Right lobe of liver (tissue), 6 donors: Measurements from ENCODE around the gene C1orf216. TPM values are rescaled to one million over a fixed set of nuclear protein-coding genes. Genes with fewer than 3 reads are reported as not detected.

ENCODE experiments used
- ATAC-seq, 4 donors: fragments of 200-7000 bp; cut with Tn5 transposase; one replicate each; pipeline ENCODE4 v1.9.1; 2020; ENCODE audit warnings: mild to moderate bottlenecking in 4 of 4, moderate library complexity in 4 of 4
- DNase-seq, 3 donors: peaks; one replicate each; pipeline ENCODE4 v3.0.0-alpha.2; 2020
- H3K27ac ChIP-seq, 3 donors: fragments of 200-600 bp; one replicate each; pipeline ENCODE4 v1.8.0; 2022
- H3K27me3 ChIP-seq, 2 donors: fragments of 200-600 bp; one replicate each; pipeline ENCODE4 v1.8.0; 2022
- H3K36me3 ChIP-seq, 4 donors: fragments of 200-600 bp; sonication (generic) in 1 of 4; one replicate each; pipeline versions ENCODE4 v1.5.1 to v1.8.0; 2017 to 2022; ENCODE audit warnings: control low read depth in 1 of 4
- H3K4me1 ChIP-seq, 4 donors: fragments of 200-600 bp; sonication (generic) in 1 of 4; one replicate each; pipeline versions ENCODE4 v1.5.1 to v1.8.0; 2017 to 2022; ENCODE audit warnings: control low read depth in 1 of 4
- H3K4me3 ChIP-seq, 3 donors: fragments of 200-600 bp; one replicate each; pipeline ENCODE4 v1.8.0; 2022
- H3K9me3 ChIP-seq, 4 donors: fragments of 200-600 bp; sonication (generic) in 1 of 4; one replicate each; pipeline versions ENCODE4 v1.5.1 to v1.8.0; 2017 to 2022; ENCODE audit warnings: control low read depth in 1 of 4
- POLR2A ChIP-seq: fragments of 450-650 bp; IDR thresholded peaks from one replicate; pipeline ENCODE4 v1.6.1; 2017; ENCODE audit warnings: antibody characterized with exemption, mild to moderate bottlenecking
- WGBS: methylation state at CpG from one replicate; pipeline ENCODE4 v1.1.6; 2018; ENCODE audit warnings: low coverage, low lambda C conversion rate; ENCODE audit not compliant: insufficient coverage; ENCODE audit errors: missing lambda C conversion rate; 5-methylcytosine and 5-hydroxymethylcytosine counted together
- intact Hi-C, 2 donors: fragments of 100-400 bp; cut with DNase I; formaldehyde crosslinking; loops; one replicate each; pipeline versions ENCODE4 v1.11.2 to v1.14.1; 2022
- long read RNA-seq: library from polyadenylated mRNA; unstranded; transcript quantifications from one replicate; pipeline ENCODE4 v2.0.0, GENCODE V29; 2019
- total RNA-seq, 6 experiments: library from RNA; depleted of rRNA in 2 of 6; stranded (reverse); fragments of >200 nt in 2 of 6; fragmentation: NEBNext Ultra II Directional in 3 of 6; extraction: Animal tissue kit (Norgen Biotek cat#: 25700) in 3 of 6; gene quantifications; one replicate each; pipeline versions ENCODE4 v1.1.0 to v1.2.4, GENCODE V29; 2016 to 2023
- TF ChIP-seq, protein P1 (sequence below), 4 donors: fragments of 200-600 bp in 3 of 4; fragments of 450-650 bp in 1 of 4; IDR thresholded peaks; one replicate each; pipeline versions ENCODE4 v1.5.1 to v1.8.0; 2016 to 2022; ENCODE audit warnings: antibody characterized with exemption in 4 of 4, mild to moderate bottlenecking in 2 of 4
- donor health status: DM: no; HTN: yes; CAD: no.
- donor health status: DM: no; HTN: no; CAD: no.
- donor health status: DM: no; HTN: no; CAD: no.
- donor health status: DM: no; HTN: yes; CAD: no.
- donor health status: DM: no; HTN: yes; CAD: no.

The C1orf216 gene, protein sequence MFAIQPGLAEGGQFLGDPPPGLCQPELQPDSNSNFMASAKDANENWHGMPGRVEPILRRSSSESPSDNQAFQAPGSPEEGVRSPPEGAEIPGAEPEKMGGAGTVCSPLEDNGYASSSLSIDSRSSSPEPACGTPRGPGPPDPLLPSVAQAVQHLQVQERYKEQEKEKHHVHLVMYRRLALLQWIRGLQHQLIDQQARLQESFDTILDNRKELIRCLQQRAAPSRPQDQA
- total RNA-seq = 1 to 10 TPM; 2.2 to 4.2 (median 3.6) TPM
- long read RNA-seq = 0 reads

DNA sequence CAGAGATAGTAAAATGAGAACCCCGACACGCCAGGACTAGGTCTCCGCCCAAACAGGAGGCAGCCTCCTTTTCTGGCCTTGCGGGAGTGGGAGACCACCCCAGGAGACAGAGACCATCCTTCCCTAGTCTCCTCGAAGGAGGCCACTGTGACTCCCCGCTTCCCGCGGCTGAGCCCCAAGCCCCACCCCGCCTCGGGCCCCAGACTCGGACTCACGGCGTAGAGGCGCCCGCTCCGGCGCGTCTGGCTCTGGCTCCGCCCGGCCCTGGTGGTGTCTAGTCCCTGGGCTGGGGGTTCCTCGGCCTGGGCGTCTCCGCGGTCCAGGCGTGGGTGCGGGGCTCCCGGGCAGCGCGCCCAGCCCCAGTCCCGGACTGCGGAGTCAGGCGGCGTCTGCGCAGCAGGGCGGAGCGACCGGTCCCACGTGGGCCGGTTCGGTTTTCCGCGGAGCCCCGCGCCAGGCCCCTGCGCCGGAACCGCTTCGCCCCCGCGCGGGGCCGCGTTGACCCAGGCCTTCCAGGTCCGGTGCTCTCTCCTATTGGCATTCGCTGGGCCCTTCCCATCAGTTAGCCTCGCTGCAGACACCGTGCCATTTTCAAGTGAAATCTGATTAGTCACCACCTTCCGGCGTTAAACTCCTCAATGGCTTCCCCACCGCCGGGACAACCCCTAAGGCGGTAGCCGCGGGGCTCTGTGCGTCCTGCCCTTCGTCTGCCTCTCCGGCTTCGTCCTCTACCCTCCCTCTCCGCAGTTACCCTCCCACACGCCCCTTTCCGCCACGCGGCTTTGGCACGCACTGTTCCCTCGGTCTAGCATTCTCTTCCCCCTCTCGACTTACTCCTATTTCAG, at the start of gene C1orf216:
Gene C1orf216 (minus strand): TSS at position 393 of the 845 bp plus-strand sequence. CDS start 2,563 bp downstream, outside the sequence.
- Histone ChIP-seq H3K27ac (peak within 1 kb of the TSS; percentile 39 to 81 (median 59)), H3K4me1 (peaks cover 0 to 5% (median 0%) of the 10 kb centered on the region in 4 donors), H3K9me3 (no peaks in the 10 kb centered on the region), H3K4me3 (peak within 1 kb of the TSS; percentile 81 to 99 (median 87)), H3K27me3 (no peaks in the 10 kb centered on the region), H3K36me3 (peaks cover 0 to 7% (median 0%) of the 10 kb centered on the region in 4 donors)
- intact Hi-C loops = no loop called here
- DNase-seq (peak; percentile 75 to 80 (median 79)), ATAC-seq (peak; percentile 89 to 95 (median 90))
- TF ChIP-seq, protein P1, sequence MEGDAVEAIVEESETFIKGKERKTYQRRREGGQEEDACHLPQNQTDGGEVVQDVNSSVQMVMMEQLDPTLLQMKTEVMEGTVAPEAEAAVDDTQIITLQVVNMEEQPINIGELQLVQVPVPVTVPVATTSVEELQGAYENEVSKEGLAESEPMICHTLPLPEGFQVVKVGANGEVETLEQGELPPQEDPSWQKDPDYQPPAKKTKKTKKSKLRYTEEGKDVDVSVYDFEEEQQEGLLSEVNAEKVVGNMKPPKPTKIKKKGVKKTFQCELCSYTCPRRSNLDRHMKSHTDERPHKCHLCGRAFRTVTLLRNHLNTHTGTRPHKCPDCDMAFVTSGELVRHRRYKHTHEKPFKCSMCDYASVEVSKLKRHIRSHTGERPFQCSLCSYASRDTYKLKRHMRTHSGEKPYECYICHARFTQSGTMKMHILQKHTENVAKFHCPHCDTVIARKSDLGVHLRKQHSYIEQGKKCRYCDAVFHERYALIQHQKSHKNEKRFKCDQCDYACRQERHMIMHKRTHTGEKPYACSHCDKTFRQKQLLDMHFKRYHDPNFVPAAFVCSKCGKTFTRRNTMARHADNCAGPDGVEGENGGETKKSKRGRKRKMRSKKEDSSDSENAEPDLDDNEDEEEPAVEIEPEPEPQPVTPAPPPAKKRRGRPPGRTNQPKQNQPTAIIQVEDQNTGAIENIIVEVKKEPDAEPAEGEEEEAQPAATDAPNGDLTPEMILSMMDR (IDR thresholded peaks at IDR 0.05) = no peak
- TF ChIP-seq POLR2A = peak; percentile 70
- 10% methylated on average over 24 of the region's 76 CpGs for WGBS

DNA sequence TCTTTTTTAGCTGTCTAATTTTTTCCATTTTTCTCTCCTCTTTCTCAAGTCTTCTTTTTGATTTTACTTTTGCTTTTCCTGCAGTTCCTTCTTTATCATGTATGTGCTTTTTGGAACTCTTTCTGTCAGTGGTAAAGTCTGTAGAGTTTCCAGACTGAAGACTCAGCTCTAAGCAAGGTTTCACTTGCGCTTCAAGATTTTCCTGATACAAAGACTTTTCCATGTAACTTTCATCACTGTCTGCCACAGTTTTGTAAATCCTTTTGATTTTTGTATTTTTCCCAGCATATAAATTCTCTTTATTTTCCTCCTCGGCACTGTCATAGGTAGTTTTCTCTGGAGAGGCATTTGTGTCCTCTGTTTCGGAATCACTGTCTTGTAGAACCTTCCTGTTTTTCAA, 45.6 kb upstream of the C1orf216 start:
- Histone ChIP-seq H3K9me3 (no peaks in the 10 kb centered on the region), H3K4me1 (peaks cover 0 to 5% (median 2%) of the 10 kb centered on the region in 4 donors), H3K4me3 (no peak overlapping the region), H3K36me3 (no peaks in the 10 kb centered on the region), H3K27ac (no peak overlapping the region), H3K27me3 (no peaks in the 10 kb centered on the region)
- ATAC-seq (no peak), DNase-seq (no peak)
- WGBS = 81% methylated on average over 3 of the region's 3 CpGs
- intact Hi-C loops = no loop called here
- TF ChIP-seq POLR2A = no peak
- TF ChIP-seq, protein P1 (IDR thresholded peaks at IDR 0.05) = no peak

DNA sequence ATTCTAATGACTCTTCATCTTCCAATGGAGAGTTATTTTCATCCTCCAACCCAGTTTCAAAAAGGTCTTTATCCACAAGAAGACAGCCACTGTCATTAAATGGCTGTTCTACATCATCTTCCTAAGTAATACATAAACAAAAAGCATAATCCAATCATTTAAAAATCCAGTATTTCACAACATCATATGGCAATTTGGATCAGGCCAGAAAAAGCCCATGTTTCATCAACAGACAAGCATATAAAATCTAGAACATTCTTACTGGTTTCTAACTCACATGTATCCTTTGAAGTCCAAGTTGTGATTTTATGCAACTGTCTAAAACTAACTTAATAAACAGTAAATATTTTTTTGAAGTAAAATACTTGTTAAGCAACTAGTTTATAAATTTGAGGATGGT, 44.5 kb upstream of the C1orf216 start:
- intact Hi-C loops = no loop called here

DNA sequence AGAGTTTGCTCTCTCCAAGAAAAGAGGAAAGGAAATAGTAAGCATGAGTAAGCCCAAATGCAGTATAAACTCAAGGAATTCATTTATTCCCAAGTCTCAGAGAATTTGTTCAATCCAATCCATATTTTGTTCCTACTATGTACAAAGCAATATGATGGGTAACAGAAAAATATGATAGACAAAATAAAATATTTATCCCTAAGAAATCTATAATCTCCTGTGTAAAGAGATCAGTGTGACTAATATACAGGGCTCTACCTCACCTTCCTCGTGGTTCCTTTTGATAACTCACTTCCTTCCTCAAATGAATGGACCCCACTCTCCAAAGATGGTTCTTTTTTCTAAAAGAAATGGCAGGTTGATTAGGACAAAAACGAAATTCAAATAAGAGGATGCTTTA, 43.5 kb upstream of the C1orf216 start:
- H3K36me3 ChIP-seq = no peaks in the 10 kb centered on the region
- no peaks in the 10 kb centered on the region for H3K4me1 ChIP-seq
- H3K27me3 ChIP-seq = no peaks in the 10 kb centered on the region
- 32% methylated on average over 2 of the region's 2 CpGs for WGBS
- H3K4me3 ChIP-seq = no peak overlapping the region
- DNase-seq (no peak), ATAC-seq (no peak)
- TF ChIP-seq, protein P1 (IDR thresholded peaks at IDR 0.05) = no peak
- TF ChIP-seq POLR2A = no peak
- no peaks in the 10 kb centered on the region for H3K9me3 ChIP-seq
- intact Hi-C loops = no loop called here
- H3K27ac ChIP-seq = no peak overlapping the region

More for the DNA sequence above, 44.5 kb upstream of the C1orf216 start:
- DNase-seq = no peak
- Histone ChIP-seq H3K36me3 (no peaks in the 10 kb centered on the region), H3K9me3 (no peaks in the 10 kb centered on the region), H3K4me1 (no peaks in the 10 kb centered on the region), H3K27me3 (no peaks in the 10 kb centered on the region), H3K4me3 (no peak overlapping the region), H3K27ac (no peak overlapping the region)
- no peak for TF ChIP-seq POLR2A
- TF ChIP-seq, protein P1 (IDR thresholded peaks at IDR 0.05) = no peak
- ATAC-seq = no peak
